Nephron progenitor cell (in vitro differentiated cells): Measurements from ENCODE around the gene BARX1.
"Not testable (repeated sequence)": the region's sequence is repeated elsewhere in the genome, so short reads cannot be mapped to it uniquely, and the experiment has no call there.

ENCODE experiments used
- DNase-seq: peaks from one replicate; pipeline ENCODE4 v3.0.0; 2021
- H3K27ac Mint-ChIP-seq: 2 replicates; pipeline ENCODE4 v1.8.0; 2021; ENCODE audit warnings: mild to moderate bottlenecking, moderate library complexity, mixed read lengths
- H3K27me3 Mint-ChIP-seq: 2 replicates; pipeline ENCODE4 v1.8.0; 2021; ENCODE audit warnings: mild to moderate bottlenecking, low read depth, mixed read lengths; ENCODE audit not compliant: poor library complexity
- H3K36me3 Mint-ChIP-seq: 2 replicates; pipeline ENCODE4 v1.8.0; 2021; ENCODE audit warnings: low read depth, mixed read lengths
- H3K4me1 Mint-ChIP-seq: 2 replicates; pipeline ENCODE4 v1.8.0; 2021; ENCODE audit warnings: mixed read lengths
- H3K4me3 Mint-ChIP-seq: 2 replicates; pipeline ENCODE4 v1.8.0; 2021; ENCODE audit warnings: mild to moderate bottlenecking, moderate library complexity, mixed read lengths
- H3K9me3 Mint-ChIP-seq: 2 replicates; pipeline ENCODE4 v1.8.0; 2021; ENCODE audit warnings: mild to moderate bottlenecking, moderate library complexity, mixed read lengths
- TF ChIP-seq, protein P1 (sequence below): fragments of 200-600 bp; sonication (generic); IDR thresholded peaks from 2 replicates; pipeline ENCODE4 v1.5.0; 2021; ENCODE audit warnings: antibody characterized with exemption

The BARX1 gene

DNA sequence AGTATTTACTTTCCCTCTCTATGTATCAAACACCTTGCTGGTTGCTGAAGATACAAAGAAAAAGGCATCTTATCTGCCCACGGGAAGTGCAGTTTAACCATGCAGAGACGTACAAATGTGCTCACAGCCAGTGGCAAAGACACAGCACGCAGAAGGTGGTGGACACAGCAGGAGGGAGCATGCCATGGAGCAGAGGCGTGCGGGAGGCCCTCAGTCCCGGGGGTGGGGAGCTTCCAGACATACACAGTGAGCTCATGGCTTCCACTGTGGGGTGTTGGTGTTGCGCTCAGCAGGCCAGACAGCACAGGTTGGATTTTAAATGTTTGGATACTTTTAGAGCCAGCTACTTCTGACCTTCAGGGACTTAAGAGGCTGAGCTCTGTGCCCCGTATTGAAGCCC is 8.8 kb upstream of the BARX1 start:
- Mint-ChIP-seq H3K4me1 (peaks cover 16% of the 10 kb centered on the region), H3K36me3 (no peaks in the 10 kb centered on the region), H3K4me3 (no peak overlapping the region), H3K9me3 (no peaks in the 10 kb centered on the region), H3K27me3 (peaks cover 76% of the 10 kb centered on the region), H3K27ac (no peak overlapping the region)
- no peak for DNase-seq
- TF ChIP-seq, protein P1, sequence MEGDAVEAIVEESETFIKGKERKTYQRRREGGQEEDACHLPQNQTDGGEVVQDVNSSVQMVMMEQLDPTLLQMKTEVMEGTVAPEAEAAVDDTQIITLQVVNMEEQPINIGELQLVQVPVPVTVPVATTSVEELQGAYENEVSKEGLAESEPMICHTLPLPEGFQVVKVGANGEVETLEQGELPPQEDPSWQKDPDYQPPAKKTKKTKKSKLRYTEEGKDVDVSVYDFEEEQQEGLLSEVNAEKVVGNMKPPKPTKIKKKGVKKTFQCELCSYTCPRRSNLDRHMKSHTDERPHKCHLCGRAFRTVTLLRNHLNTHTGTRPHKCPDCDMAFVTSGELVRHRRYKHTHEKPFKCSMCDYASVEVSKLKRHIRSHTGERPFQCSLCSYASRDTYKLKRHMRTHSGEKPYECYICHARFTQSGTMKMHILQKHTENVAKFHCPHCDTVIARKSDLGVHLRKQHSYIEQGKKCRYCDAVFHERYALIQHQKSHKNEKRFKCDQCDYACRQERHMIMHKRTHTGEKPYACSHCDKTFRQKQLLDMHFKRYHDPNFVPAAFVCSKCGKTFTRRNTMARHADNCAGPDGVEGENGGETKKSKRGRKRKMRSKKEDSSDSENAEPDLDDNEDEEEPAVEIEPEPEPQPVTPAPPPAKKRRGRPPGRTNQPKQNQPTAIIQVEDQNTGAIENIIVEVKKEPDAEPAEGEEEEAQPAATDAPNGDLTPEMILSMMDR: no peak

DNA sequence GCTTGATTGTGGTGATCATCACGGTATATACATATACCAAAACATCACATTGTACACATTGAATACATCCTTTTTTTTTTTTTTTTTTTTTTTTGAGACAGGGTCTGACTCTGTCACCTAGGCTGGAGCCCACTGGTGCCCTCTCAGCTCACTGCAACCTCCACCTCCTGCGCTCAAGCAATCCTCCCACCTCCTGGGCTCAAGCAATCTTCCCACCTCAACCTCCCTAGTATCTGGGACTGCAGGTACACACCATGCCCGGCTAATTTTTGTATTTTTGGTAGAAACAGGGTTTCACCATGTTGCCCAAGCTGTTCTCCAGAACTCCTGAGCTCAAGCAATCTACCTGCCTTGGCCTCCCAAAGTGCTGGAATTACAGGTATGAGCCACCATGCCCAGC is 8.3 kb upstream of the BARX1 start:
- H3K36me3 Mint-ChIP-seq, H3K4me3 Mint-ChIP-seq, H3K27ac Mint-ChIP-seq, DNase-seq, H3K9me3 Mint-ChIP-seq: not testable (repeated sequence)
- Mint-ChIP-seq H3K4me1 (peaks cover 16% of the 10 kb centered on the region), H3K27me3 (peaks cover 77% of the 10 kb centered on the region)

DNA sequence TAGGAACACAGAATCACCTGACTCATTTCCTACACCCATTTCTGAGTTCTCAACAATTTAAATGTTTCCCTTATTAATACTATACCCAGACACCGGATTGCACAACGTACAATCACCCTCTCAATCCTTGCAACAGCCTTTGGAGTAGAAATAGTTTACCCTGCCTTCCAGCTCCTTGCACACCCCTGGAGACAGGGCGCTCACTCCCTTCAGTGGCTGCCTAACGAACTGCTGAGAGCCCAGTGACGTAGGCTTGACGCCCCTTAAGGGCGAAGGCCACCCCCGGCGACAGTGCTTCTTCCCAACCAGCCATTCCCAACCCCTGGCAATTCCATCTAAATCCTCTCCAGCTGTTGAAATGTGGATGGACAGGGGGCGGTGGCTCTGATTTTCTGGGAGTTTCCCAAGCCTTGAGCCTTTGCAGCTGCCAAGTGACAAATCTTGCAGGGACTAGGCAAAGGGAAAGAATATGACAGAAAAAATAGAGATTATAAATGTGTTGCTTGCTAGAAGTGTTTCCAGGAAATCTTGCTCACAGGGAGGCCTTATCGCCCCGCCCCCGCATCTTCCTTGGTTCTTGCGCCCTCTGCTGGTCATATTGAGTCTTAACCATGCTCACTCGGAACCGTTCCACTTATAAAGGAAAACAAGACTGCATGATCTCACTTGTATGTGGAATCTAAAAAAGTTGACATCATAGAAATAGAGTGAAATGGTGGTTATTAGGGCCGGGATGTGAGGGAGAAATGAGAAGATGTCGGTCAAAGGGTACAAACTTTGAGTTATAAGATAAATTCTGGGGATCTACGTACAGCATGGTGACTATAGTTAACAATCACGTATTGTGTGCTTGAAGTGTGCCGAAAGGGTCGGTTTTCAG is 7.6 kb upstream of the BARX1 start:
- Mint-ChIP-seq H3K4me1 (peaks cover 16% of the 10 kb centered on the region), H3K4me3 (no peak overlapping the region), H3K9me3 (no peaks in the 10 kb centered on the region), H3K36me3 (no peaks in the 10 kb centered on the region), H3K27ac (no peak overlapping the region), H3K27me3 (peaks cover 80% of the 10 kb centered on the region)
- DNase-seq: peak; percentile 83
- TF ChIP-seq, protein P1: peak; percentile 84

DNA sequence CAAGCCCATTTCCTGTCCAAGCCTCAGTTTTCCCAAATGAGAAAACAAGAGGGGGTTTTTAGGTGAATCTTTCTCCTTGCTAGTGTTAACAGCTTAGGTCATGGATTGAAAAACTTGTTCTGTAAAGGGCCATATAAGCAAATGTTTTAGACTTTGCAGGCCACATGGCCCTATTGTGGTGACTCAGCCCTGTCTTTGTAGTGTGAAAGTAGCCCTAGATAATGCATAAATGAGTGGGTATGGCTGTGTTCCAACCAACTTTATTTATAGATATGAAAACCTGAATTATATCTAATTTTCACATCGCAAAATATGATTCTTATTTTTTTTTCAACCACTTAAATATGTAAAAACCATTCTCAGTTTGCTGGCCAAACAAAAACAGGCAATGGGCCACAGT is 6.9 kb upstream of the BARX1 start:
- Mint-ChIP-seq H3K27me3 (peaks cover 82% of the 10 kb centered on the region), H3K4me1 (peaks cover 16% of the 10 kb centered on the region), H3K36me3 (no peaks in the 10 kb centered on the region), H3K27ac (no peak overlapping the region), H3K9me3 (no peaks in the 10 kb centered on the region), H3K4me3 (no peak overlapping the region)
- TF ChIP-seq, protein P1: no peak
- no peak for DNase-seq

DNA sequence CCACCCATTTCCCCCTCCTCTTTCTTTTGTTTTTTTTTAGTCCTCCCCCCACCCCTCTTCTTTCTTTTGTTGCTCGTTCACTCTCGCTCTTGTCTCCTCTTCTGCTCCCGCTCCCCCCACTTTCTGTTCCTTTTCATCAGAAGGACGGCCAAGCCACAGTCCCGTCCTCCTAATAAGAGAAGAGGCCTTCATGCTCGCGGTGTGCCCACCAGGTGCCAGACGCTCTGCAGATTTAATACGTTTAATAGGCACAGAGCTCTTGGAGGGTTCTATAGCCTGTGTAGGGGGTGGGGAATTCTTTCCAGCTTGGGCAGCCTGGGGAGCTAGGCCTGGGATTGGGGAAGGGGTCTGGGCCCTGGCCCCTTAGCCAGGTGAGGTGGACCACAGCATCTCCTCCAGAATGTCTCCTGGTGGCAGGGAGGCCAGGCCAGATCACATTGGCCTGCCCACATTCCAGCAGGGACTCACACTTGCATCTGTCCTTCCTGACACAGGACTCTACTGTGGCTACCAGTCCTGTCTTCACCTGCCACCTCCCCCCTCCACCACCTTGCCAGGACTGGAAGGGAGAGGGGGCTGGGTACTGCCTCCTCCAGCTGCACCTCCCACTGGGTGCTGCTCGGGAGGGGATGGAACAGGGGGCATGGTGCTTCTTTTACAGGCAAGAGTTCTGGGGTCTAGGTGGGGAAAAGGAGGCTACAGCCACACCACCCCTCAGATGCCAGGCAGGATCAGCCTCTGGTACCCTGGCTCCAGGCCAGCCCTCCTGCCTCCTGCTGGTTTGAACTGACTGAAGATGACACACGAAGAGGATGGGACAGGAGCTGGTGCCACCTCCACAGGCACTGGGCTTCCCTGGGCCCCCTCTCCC is 6.1 kb upstream of the BARX1 start:
- DNase-seq: no peak
- Mint-ChIP-seq H3K9me3 (no peaks in the 10 kb centered on the region), H3K4me3 (no peak overlapping the region), H3K27ac (no peak overlapping the region), H3K4me1 (peaks cover 16% of the 10 kb centered on the region), H3K27me3 (peaks cover 90% of the 10 kb centered on the region), H3K36me3 (no peaks in the 10 kb centered on the region)
- TF ChIP-seq, protein P1: no peak

DNA sequence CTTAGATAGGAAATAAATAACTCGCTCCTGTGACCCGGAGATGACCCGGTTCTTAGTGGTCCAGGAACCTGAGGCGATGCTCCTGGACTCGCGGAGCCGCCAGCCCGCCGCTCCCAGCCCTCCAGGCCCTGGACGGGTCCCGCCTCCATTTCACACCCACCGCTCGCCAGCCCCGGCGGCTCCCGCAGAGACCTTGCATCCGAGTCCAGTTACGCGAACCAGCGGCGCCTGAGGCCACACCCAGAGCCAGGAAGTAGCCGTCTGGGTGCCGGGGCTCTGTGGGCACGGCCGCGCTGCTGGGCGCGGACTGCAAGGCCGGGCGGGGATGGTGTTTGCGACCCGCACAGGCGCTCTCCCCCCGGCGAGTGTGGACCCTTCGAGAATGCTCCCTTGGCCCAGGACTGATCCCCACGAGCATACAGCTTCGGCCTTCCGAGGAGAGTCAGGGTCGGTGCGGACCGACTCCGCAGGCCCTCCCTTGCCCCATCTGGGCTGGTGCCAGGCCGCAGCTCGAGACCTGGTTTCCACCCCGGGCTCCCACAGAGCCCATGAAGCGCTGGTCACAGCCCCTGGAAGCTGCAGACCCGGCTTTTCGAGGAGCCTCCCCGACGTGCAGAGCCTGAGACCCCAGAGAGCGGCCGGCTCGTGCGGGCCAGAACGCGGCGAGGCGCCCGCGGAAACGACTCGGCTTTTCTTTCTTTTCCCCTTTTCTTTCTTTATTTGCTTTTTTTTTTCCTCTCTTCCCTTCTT is 5.2 kb upstream of the BARX1 start:
- H3K4me3 Mint-ChIP-seq: no peak overlapping the region
- TF ChIP-seq, protein P1: no peak
- no peak overlapping the region for H3K27ac Mint-ChIP-seq
- H3K9me3 Mint-ChIP-seq: no peaks in the 10 kb centered on the region
- peaks cover 98% of the 10 kb centered on the region for H3K27me3 Mint-ChIP-seq
- H3K4me1 Mint-ChIP-seq: peaks cover 23% of the 10 kb centered on the region
- DNase-seq: peak; percentile 47
- no peaks in the 10 kb centered on the region for H3K36me3 Mint-ChIP-seq
